WI38 (cell line): ENCODE measurements around the gene IPP.

Experiments used
- H3K4me3 ChIP-seq: 2 replicates; pipeline ENCODE4 v1.5.1; 2011; ENCODE audit warnings: low read depth, mild to moderate bottlenecking, control low read depth, low read length
- TF ChIP-seq, protein P1 (sequence below): IDR thresholded peaks from 2 replicates; pipeline ENCODE4 v1.5.1; 2012; ENCODE audit warnings: low read depth, mild to moderate bottlenecking, control low read depth, low read length

The IPP gene

DNA sequence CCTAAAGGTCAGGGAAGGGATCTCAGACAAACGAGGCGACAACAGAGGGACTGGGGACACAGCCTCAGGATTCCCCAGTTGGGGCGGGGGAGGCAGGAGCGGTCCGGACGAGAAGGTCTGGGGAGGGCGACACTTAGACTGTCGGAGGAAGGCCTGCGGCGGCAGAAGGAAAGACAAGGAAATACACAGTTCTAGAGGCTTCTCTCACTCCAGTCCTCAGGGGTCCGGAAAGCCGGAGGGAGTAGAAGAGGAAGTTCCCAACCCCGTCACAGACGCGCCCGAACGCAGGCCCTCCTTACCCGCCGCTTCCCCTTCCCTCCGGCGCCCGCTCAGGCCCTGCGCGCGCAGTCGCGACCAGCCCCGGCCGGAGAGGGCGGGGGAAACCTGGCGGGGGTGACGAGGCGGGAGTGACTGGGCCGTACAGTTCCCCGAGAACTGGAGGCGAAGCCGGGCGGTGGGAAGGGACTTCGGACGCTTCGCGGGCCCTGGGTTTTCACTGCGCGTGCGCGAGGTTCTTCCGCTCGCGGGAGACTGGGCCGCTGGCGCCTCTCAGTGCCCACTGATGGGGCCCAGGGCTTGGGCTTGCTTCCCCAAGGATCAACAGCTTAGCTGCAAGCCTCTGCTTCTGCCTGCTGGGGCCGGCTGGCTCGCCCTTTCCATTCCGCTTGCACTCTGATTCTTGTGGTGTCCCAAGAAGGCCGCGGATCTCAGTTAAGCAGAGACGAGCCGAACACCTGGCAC, at the start of gene IPP:
IPP (minus strand) TSS at position 356 of the 741 bp plus-strand sequence. CDS start 4,242 bp downstream, outside the sequence.
- TF ChIP-seq, protein P1, sequence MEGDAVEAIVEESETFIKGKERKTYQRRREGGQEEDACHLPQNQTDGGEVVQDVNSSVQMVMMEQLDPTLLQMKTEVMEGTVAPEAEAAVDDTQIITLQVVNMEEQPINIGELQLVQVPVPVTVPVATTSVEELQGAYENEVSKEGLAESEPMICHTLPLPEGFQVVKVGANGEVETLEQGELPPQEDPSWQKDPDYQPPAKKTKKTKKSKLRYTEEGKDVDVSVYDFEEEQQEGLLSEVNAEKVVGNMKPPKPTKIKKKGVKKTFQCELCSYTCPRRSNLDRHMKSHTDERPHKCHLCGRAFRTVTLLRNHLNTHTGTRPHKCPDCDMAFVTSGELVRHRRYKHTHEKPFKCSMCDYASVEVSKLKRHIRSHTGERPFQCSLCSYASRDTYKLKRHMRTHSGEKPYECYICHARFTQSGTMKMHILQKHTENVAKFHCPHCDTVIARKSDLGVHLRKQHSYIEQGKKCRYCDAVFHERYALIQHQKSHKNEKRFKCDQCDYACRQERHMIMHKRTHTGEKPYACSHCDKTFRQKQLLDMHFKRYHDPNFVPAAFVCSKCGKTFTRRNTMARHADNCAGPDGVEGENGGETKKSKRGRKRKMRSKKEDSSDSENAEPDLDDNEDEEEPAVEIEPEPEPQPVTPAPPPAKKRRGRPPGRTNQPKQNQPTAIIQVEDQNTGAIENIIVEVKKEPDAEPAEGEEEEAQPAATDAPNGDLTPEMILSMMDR = no peak
- H3K4me3 ChIP-seq = peak within 1 kb of the TSS; percentile 85

DNA sequence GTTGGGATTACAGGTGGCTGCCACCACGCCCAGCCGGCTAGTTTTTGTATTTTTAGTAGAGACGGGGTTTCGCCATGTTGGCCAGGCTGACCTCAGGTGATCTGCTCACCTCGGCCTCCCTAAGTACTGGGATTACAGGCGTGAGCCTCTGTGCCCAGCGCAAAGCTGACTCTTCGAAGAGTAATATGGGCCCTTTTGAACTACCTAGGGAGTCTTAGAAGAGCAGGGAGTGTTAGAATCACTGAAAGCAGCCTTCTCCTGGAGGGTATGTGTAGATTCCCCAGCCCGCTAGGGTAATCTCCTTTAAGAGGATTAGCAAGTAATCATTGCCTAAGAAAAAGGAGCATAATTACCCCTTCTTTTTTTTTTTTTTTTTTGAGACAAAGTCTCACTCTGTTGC, 46.5 kb upstream of the IPP start:
- TF ChIP-seq, protein P1 = no peak
- H3K4me3 ChIP-seq = no peak overlapping the region

- no peak overlapping the region for H3K4me3 ChIP-seq
- TF ChIP-seq, protein P1 = no peak
These were observed 45.9 kb upstream of the IPP start for GRCh38 chr1:45796381-45796780.

DNA sequence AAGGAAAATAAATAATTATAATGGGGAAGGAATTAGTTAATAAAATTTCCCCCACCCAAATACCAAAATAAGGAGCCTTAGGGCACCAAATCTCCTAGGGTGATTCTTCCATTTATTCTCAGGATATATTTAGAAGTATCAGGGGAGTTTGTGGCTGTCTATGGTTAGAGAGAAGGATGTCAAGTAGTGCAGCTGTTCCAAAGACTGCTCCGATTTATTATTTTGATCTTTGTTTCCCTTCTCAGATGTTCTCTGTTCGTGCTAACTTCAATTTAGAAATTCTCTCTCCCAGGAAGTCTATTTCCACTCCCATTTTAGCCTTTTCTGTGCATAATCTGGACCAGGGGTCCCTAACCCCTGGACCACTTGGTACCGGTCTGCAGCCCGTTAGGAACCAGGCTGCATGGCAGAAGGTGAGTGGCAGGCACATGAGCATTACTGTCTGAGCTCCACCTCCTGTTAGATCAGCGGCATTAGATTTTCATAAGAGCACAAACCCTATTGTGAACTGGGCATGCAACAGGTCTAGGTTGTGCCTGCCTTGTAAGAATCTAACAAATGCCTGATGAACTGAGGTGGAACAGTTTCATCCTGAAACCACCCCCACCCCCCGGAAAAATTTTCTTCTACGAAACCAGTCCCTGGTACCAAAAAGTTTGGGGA, 43.6 kb upstream of the IPP start:
- TF ChIP-seq, protein P1 = no peak
- H3K4me3 ChIP-seq = no peak overlapping the region

GRCh38 chr1:45792744-45793143, 42.3 kb upstream of the IPP start:
- TF ChIP-seq, protein P1 = no peak
- no peak overlapping the region for H3K4me3 ChIP-seq

DNA sequence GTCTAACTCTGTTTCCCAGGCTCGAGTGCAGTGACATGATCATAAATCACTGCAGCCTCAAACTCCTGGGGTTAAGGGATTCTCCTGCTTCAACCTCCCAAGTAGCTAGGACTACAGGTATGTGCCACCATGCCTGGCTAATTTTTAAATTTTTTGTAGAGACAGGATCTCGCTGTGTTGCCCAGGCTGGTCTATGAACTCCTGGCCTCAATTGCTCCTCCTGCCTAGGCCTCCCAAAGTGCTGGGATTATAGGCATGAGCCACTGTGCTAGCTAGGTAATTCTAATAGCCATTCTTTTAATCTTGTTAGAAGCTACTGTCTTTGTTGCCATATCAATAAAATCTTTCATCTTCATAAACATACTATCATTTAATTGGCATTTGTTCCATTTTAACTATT, 39.1 kb upstream of the IPP start:
- TF ChIP-seq, protein P1 = no peak
- H3K4me3 ChIP-seq = no peak overlapping the region

GRCh38 chr1:45787905-45788304, 37.5 kb upstream of the IPP start:
- TF ChIP-seq, protein P1 = no peak
- no peak overlapping the region for H3K4me3 ChIP-seq
